Measurements from ENCODE around the gene FLNB.

DNA sequence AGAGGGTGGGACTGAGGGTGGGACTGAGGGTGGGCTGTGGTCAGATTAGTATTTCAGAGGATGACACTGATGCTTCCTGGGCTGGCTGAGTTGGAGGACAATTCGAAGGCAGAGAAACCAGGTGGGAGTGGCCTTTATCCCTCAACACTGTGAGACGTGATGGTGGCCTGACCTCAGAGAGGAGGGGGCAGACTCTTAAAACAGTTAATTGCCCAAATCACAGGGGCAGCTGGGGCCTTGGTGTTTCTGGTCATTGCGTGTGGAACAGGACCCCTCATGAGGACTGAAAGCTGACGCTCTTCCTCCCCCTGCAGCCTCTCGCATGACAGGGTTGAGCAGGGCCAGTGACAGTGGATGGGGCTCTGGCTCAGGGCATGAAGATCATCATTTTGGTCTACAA is 183.8 kb downstream of the FLNB start:
- TF ChIP-seq EZH2phosphoT487 (IDR thresholded peaks at IDR 0.05; ENCODE audit: insufficient read depth, low read depth) (no peak), EZH2 (IDR thresholded peaks at IDR 0.05; ENCODE audit: insufficient read depth, poor library complexity, severe bottlenecking) (no peak)

All from GM23248 (cell line).